Stimulated activated CD4-positive, alpha-beta T cell treated with anti-CD3 and anti-CD28 coated beads, Interleukin-4, amount 100 ng/mL, for 1 hour (primary cell): Measurements from ENCODE around the gene ZNF662.

Experiments used
- DNase-seq: peaks from one replicate; pipeline ENCODE4 v3.0.0-alpha.2; 2020

Gene ZNF662

DNA sequence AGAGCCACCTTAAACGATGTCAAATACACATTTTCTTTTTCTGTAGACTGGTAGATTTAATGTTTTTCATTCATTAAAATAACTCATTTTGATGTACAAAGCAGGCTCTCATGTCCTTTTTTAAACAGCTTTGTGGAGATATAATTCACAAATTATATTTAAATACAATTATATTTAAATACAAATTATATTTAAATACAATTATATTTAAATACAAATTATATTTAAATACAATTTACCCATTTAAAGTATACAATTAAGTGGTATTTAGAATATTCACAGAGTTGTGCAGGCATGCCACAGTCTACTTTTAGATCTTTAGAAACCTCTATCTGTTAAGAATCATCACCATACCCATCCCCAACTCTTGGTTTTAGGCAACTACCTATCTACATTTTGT is 36.8 kb downstream of the ZNF662 start:
- DNase-seq: no peak

GRCh38 chr3:42946050-42946449 is 40.1 kb downstream of the ZNF662 start:
- no peak for DNase-seq

- no peak for DNase-seq
Observed at GRCh38 chr3:42957573-42957972, 51.6 kb downstream of the ZNF662 start.

DNA sequence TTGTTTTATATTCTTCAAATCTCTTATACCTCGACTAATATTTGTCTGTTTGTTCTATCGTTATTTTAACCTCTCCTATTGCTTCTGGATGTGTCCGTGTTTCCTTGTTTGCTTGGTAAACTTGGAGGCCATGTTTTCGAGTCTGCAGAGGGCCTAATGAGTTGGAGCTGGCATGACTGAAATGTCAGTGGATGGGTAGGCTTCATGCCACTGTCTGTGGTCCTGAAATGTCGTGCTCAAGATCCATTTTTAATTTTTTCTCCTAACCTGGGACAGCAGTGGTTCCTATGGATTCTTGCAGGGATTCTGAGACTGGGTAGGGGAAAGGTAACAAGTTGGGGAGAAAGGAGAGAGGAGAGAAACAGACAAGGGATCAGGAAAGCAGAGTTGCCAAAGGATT is 54.3 kb downstream of the ZNF662 start:
- no peak for DNase-seq

- no peak for DNase-seq
Observed at GRCh38 chr3:42960786-42961185, 54.8 kb downstream of the ZNF662 start.

GRCh38 chr3:42961633-42962032 is 55.7 kb downstream of the ZNF662 start:
- peak; percentile 2 for DNase-seq

GRCh38 chr3:42963269-42963668 is 57.3 kb downstream of the ZNF662 start:
- no peak for DNase-seq

DNA sequence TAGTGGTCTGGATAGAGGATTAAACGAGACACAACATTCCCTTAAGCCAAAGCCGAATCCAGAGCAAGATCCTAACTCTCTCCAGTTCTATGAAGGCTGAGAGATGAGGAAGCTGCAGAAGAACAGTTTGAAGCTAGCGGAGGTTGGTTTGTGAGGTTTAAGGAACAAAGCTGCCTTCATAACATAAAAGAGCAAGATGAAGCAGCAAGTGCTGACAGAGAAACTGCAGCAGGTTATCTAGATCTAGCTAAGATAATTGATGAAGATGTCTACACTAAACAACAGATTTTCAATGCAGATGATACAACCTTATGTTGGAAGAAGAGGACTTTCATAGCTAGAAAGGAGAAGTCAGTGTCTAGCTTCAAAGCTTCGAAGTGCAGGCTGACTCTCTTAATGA is 58.3 kb downstream of the ZNF662 start:
- DNase-seq: no peak
